Measurements from ENCODE around the gene LRRC53. TPM values are rescaled to one million over a fixed set of nuclear protein-coding genes. Genes with fewer than 3 reads are reported as not detected.

LRRC53 gene
- total and polyA plus RNA-seq, 9 donors: not detected

DNA sequence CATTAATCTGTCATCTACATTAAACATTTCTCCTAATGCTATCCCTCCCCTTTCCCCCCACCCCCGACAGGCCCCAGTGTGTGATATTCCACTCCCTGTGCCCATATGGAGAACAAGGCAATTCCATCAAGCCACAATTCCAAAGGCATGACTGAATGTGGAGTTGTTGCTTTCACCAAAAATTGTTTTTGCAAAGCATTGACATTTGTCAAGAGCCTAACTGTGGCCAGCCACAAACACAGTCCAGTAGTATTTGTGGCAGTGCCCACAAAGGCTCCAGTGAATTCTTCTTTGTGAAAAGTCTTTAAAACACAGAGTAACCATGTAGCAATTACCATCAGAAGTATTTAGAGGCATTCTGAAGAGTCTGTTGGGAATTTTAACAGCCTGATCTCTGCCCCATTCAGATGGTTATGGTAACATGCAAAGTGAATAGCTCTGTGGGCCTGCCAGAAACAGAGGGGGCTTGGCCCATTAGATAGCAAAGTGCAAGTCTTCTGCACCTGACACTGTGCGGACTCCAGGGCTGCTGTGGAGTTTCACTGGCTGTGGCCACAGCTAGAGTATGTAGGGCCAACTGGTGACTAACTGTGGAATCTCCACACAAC lies 11.6 kb upstream of the LRRC53 start:
- TF ChIP-seq, protein P1, sequence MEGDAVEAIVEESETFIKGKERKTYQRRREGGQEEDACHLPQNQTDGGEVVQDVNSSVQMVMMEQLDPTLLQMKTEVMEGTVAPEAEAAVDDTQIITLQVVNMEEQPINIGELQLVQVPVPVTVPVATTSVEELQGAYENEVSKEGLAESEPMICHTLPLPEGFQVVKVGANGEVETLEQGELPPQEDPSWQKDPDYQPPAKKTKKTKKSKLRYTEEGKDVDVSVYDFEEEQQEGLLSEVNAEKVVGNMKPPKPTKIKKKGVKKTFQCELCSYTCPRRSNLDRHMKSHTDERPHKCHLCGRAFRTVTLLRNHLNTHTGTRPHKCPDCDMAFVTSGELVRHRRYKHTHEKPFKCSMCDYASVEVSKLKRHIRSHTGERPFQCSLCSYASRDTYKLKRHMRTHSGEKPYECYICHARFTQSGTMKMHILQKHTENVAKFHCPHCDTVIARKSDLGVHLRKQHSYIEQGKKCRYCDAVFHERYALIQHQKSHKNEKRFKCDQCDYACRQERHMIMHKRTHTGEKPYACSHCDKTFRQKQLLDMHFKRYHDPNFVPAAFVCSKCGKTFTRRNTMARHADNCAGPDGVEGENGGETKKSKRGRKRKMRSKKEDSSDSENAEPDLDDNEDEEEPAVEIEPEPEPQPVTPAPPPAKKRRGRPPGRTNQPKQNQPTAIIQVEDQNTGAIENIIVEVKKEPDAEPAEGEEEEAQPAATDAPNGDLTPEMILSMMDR (IDR thresholded peaks at IDR 0.05): no peak
- TF ChIP-seq EP300 (IDR thresholded peaks at IDR 0.05) (no peak), POLR2A (IDR thresholded peaks at IDR 0.05) (no peak)
- no peak for DNase-seq
- no peaks in the 10 kb centered on the region for H3K36me3 ChIP-seq
- H3K27ac ChIP-seq: no peak overlapping the region
- WGBS, 3 donors: 82 to 86% (median 86%) methylated on average over 2 of the region's 2 CpGs
- H3K9me3 ChIP-seq: no peaks in the 10 kb centered on the region
- no peaks in the 10 kb centered on the region for H3K4me1 ChIP-seq (ENCODE audit: insufficient read depth)
- H3K27me3 ChIP-seq: no peaks in the 10 kb centered on the region
- intact Hi-C loops (cut with DNase I): no loop called here
- no peak overlapping the region for H3K4me3 ChIP-seq

DNA sequence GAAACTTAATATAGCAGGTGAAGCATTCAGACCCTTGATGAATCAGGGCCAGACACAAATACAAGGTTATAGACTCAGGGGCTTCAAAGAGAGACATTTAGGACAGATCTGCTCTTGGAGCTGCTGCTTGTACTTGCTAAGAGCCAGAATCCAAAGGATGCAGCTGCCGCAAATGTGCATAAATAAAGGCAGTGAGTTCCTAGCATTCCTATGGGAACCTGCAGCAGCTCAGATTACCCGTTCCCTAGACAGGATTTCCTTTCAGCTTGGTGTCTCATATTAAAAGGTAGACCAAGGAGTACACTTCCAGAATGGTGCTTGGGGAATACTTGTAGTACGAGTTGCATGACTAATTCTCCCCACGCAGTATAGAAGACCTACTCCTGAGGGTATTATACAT lies 9.7 kb upstream of the LRRC53 start:
- Histone ChIP-seq H3K4me3 (no peak overlapping the region), H3K9me3 (no peaks in the 10 kb centered on the region), H3K27ac (no peak overlapping the region), H3K27me3 (no peaks in the 10 kb centered on the region), H3K36me3 (no peaks in the 10 kb centered on the region), H3K4me1 (ENCODE audit: insufficient read depth) (no peaks in the 10 kb centered on the region)
- intact Hi-C loops (cut with DNase I): no loop called here
- TF ChIP-seq POLR2A (IDR thresholded peaks at IDR 0.05) (no peak), EP300 (IDR thresholded peaks at IDR 0.05) (no peak)
- TF ChIP-seq, protein P1 (IDR thresholded peaks at IDR 0.05): no peak
- DNase-seq: no peak
- WGBS, 3 donors: 53 to 58% (median 56%) methylated on average over 4 of the region's 4 CpGs

DNA sequence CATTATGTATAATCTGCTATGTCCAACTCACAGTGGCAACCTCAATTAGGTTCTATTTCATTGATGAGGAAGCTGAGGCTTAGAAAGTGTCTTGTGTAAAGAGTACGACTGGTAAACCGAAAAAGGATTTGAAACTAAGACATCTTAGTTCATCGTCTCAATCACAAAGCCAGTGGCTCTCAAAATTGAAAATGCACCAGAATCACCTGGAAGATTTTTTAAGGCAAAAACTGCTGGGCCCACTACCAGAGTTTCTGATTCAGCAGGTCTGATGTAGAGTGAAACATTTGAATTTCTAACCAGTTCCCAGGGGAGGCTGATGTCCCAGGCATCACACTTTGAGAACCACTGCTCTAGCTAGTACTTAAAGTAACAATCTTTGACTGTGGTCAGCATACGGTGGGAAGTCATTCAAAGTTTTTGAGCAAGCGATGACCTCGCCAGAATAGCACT lies 5.2 kb upstream of the LRRC53 start:
- intact Hi-C loops (cut with DNase I): no loop called here
- no peak overlapping the region for H3K4me3 ChIP-seq
- H3K9me3 ChIP-seq: no peaks in the 10 kb centered on the region
- no peak overlapping the region for H3K27ac ChIP-seq
- 89 to 90% (median 89%) methylated on average over 6 of the region's 6 CpGs for WGBS, 3 donors
- TF ChIP-seq, protein P1 (IDR thresholded peaks at IDR 0.05): no peak
- TF ChIP-seq POLR2A (IDR thresholded peaks at IDR 0.05) (no peak), EP300 (IDR thresholded peaks at IDR 0.05) (no peak)
- H3K4me1 ChIP-seq (ENCODE audit: insufficient read depth): no peaks in the 10 kb centered on the region
- no peaks in the 10 kb centered on the region for H3K36me3 ChIP-seq
- no peaks in the 10 kb centered on the region for H3K27me3 ChIP-seq
- no peak for DNase-seq

DNA sequence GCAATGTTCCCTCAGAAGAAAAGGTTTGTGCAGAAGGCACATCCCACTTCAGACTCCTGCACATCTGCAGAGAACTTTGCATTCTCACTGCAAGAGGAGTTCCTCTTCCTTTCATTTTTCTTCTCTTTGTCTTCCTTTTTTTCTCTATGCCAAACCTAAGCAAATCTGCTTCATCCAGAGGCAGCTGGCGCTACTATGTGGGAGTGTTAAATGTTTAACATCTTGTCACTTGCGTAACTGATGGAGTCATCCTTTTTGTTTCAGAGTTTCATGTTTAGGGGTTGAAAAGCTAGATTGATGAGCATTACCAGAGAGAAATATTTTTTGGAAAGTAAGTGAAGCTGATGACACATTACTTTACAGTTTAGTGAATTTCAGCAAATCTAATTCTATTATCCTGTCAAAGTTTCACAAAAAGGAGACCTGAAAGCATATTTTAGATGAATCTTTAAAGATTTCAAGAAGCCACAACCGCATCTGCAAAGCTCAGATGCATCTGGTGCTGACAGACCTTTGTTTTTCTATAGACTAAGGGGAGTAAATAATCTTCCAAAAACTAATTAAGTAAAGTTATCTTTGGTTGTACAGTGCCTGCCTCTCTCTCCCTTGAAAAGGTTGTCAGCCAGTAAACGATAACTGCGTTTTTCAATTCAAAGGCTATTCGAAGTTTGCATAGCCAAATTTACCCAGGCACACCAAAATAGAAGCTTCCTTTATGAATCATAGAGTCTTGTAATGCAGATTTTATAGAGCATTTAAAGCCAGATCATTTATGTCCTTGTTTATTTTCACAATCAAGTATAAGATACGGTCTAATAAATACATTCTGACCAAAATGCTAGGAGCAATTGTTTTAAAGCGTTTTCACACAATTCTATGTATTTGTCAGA lies 1.2 kb upstream of the LRRC53 start:
- WGBS, 3 donors: 20 to 23% (median 21%) methylated on average over 8 of the region's 8 CpGs
- no peak overlapping the region for H3K27ac ChIP-seq
- H3K4me3 ChIP-seq: no peak overlapping the region
- no peak for DNase-seq
- H3K27me3 ChIP-seq: no peaks in the 10 kb centered on the region
- intact Hi-C loops (cut with DNase I): no loop called here
- no peaks in the 10 kb centered on the region for H3K36me3 ChIP-seq
- no peaks in the 10 kb centered on the region for H3K4me1 ChIP-seq (ENCODE audit: insufficient read depth)
- TF ChIP-seq POLR2A (IDR thresholded peaks at IDR 0.05) (no peak), EP300 (IDR thresholded peaks at IDR 0.05) (no peak)
- TF ChIP-seq, protein P1 (IDR thresholded peaks at IDR 0.05): no peak
- no peaks in the 10 kb centered on the region for H3K9me3 ChIP-seq
